Measurements from ENCODE around the gene NACC1. TPM values are rescaled to one million over a fixed set of nuclear protein-coding genes. Genes with fewer than 3 reads are reported as not detected.

The NACC1 gene
- total RNA-seq, 1 donor = 53.9 TPM

DNA sequence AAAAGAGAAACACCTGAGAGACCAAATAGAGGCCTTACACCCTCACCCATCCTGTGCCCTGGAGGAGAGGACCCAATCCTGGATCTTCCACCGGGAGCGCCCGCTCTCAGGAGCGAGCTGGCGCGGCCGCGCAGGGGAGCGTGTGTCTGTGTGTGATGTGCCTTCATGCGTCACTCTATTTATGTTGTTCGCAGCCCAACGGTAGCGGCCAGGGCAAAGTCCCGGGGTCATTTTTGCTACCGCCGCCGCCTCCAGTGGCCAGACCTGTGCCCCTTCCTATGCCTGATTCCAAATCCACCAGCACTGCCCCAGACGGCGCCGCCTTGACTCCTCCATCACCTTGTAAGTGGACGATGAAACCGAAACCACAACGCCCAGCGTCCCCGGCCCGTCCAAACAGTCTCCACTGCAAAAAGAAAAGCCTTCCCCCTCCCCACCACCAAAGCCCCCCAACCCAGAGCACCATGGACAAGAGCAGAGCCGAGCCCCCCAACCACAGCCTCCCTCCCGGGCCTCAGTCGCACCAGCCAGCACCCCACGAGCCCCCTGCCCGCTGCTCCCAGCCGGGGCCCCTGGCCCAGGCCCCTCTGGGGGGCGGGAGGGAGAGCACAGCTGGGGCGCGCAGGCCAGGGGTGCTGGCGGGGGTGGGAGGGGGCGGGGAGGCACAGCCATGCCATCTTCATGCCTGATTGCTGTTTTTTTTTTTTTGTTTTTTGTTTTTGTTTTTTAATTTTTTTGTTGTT lies 30.1 kb upstream of the NACC1 start:
- H3K79me2 ChIP-seq (ENCODE audit: insufficient read depth, low read length) = peaks cover 8% of the 10 kb centered on the region
- H2AFZ ChIP-seq (ENCODE audit: low read length) = no peak overlapping the region
- TF ChIP-seq, protein P1, sequence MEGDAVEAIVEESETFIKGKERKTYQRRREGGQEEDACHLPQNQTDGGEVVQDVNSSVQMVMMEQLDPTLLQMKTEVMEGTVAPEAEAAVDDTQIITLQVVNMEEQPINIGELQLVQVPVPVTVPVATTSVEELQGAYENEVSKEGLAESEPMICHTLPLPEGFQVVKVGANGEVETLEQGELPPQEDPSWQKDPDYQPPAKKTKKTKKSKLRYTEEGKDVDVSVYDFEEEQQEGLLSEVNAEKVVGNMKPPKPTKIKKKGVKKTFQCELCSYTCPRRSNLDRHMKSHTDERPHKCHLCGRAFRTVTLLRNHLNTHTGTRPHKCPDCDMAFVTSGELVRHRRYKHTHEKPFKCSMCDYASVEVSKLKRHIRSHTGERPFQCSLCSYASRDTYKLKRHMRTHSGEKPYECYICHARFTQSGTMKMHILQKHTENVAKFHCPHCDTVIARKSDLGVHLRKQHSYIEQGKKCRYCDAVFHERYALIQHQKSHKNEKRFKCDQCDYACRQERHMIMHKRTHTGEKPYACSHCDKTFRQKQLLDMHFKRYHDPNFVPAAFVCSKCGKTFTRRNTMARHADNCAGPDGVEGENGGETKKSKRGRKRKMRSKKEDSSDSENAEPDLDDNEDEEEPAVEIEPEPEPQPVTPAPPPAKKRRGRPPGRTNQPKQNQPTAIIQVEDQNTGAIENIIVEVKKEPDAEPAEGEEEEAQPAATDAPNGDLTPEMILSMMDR (IDR thresholded peaks at IDR 0.05; ENCODE audit: extremely low read depth, low read depth, low read length) = no peak
- H3K4me1 ChIP-seq (ENCODE audit: insufficient read depth, low read length) = peaks cover 22% of the 10 kb centered on the region
- no peak overlapping the region for H3K4me2 ChIP-seq (ENCODE audit: insufficient read depth, low read length)
- H3K9me3 ChIP-seq (ENCODE audit: low read depth, low read length) = no peaks in the 10 kb centered on the region
- DNase-seq (ENCODE audit: insufficient read length, low spot score, missing footprints) = no peak
- peaks cover 9% of the 10 kb centered on the region for H4K20me1 ChIP-seq (ENCODE audit: insufficient read depth, low read length)
- H3K4me3 ChIP-seq (ENCODE audit: insufficient read depth, low read length) = no peak overlapping the region
- H3K36me3 ChIP-seq (ENCODE audit: insufficient read depth, low read length) = peaks cover 40% of the 10 kb centered on the region
- H3K27ac ChIP-seq (ENCODE audit: low read depth, low read length) = no peak overlapping the region
- no peaks in the 10 kb centered on the region for H3K27me3 ChIP-seq (ENCODE audit: insufficient read depth, low read length)

DNA sequence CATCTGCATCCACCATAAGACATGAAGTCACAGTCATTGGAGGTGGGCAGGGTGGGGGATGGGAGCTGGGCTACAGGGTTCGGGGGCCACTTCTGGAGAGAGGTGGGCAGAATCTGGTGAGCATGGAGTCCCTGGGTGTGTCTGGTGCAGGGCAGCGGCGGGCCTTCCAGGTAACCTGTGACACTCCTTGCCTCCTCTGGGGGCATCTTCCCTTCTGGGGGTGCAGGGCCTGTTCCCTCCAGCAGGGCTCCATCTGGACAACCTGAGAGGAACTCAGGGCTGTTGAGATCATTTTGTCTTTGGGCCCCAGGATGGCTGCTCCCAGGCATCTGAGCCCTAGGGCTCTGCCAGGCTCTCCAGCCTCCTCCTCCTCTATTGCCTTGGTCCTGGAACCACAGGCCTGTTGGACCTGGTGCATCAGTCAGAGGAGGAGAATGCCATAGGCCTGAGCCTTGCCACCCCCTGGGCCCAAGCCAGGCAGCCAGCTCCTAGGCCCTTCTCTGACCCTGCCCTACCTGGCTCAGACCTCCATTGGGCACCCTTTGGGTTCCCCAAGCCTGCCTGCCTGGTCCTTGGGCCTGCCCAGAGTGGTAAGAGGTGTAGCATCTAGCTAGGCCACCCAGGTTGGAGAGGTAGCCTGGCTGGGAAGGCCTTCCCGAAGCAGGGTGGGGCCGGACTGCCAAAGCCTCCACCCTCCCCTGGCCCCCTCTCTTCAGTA lies 28.8 kb upstream of the NACC1 start:
- peak; percentile 95 for DNase-seq (ENCODE audit: insufficient read length, low spot score, missing footprints)
- no peaks in the 10 kb centered on the region for H3K27me3 ChIP-seq (ENCODE audit: insufficient read depth, low read length)
- peaks cover 39% of the 10 kb centered on the region for H3K36me3 ChIP-seq (ENCODE audit: insufficient read depth, low read length)
- H4K20me1 ChIP-seq (ENCODE audit: insufficient read depth, low read length) = peaks cover 21% of the 10 kb centered on the region
- peaks cover 28% of the 10 kb centered on the region for H3K4me1 ChIP-seq (ENCODE audit: insufficient read depth, low read length)
- H3K4me2 ChIP-seq (ENCODE audit: insufficient read depth, low read length) = no peak overlapping the region
- no peaks in the 10 kb centered on the region for H3K9me3 ChIP-seq (ENCODE audit: low read depth, low read length)
- peaks cover 8% of the 10 kb centered on the region for H3K79me2 ChIP-seq (ENCODE audit: insufficient read depth, low read length)
- TF ChIP-seq, protein P1 (IDR thresholded peaks at IDR 0.05; ENCODE audit: extremely low read depth, low read depth, low read length) = peak; percentile 46
- H3K27ac ChIP-seq (ENCODE audit: low read depth, low read length) = peak overlapping the region; percentile 3
- H3K4me3 ChIP-seq (ENCODE audit: insufficient read depth, low read length) = no peak overlapping the region
- no peak overlapping the region for H2AFZ ChIP-seq (ENCODE audit: low read length)

GRCh38 chr19:13089857-13090507 lies 28.1 kb upstream of the NACC1 start:
- Histone ChIP-seq H3K27me3 (ENCODE audit: insufficient read depth, low read length) (no peaks in the 10 kb centered on the region), H3K4me1 (ENCODE audit: insufficient read depth, low read length) (peaks cover 28% of the 10 kb centered on the region)
- TF ChIP-seq, protein P1 (IDR thresholded peaks at IDR 0.05; ENCODE audit: extremely low read depth, low read depth, low read length) = no peak

More at GRCh38 chr19:13089857-13090507, 28.1 kb upstream of the NACC1 start:
- Histone ChIP-seq H3K4me2 (ENCODE audit: insufficient read depth, low read length) (no peak overlapping the region), H3K27ac (ENCODE audit: low read depth, low read length) (peak overlapping the region; percentile 3), H3K79me2 (ENCODE audit: insufficient read depth, low read length) (peaks cover 8% of the 10 kb centered on the region), H2AFZ (ENCODE audit: low read length) (no peak overlapping the region), H4K20me1 (ENCODE audit: insufficient read depth, low read length) (peaks cover 21% of the 10 kb centered on the region), H3K9me3 (ENCODE audit: low read depth, low read length) (no peaks in the 10 kb centered on the region), H3K36me3 (ENCODE audit: insufficient read depth, low read length) (peaks cover 45% of the 10 kb centered on the region), H3K4me3 (ENCODE audit: insufficient read depth, low read length) (no peak overlapping the region)
- DNase-seq (ENCODE audit: insufficient read length, low spot score, missing footprints) = no peak

Data from osteoblast (primary cell).